Jurkat, Clone E6-1 (cell line): ENCODE measurements around the gene ARHGEF28. TPM values are rescaled to one million over a fixed set of nuclear protein-coding genes. Genes with fewer than 3 reads are reported as not detected.
A peak's percentile ranks its signal among the peaks of the same experiment; 100 is the strongest.

Experiments
- DNase-seq: peaks from one replicate; pipeline ENCODE4 v3.0.0-alpha.2; 2011; ENCODE audit warnings: low read depth, low spot score
- H3K4me3 ChIP-seq: 2 replicates; pipeline ENCODE4 v1.5.1; 2011; ENCODE audit warnings: mild to moderate bottlenecking, low read length, control low read depth, moderate library complexity
- polyA plus RNA-seq: library from polyadenylated mRNA; unstranded; fragments of >200 nt; gene quantifications from one replicate; pipeline ENCODE4 v1.2.1, GENCODE V29; 2012; ENCODE audit warnings: missing spikeins; ENCODE audit not compliant: insufficient read length, insufficient read depth

ARHGEF28 gene, protein sequence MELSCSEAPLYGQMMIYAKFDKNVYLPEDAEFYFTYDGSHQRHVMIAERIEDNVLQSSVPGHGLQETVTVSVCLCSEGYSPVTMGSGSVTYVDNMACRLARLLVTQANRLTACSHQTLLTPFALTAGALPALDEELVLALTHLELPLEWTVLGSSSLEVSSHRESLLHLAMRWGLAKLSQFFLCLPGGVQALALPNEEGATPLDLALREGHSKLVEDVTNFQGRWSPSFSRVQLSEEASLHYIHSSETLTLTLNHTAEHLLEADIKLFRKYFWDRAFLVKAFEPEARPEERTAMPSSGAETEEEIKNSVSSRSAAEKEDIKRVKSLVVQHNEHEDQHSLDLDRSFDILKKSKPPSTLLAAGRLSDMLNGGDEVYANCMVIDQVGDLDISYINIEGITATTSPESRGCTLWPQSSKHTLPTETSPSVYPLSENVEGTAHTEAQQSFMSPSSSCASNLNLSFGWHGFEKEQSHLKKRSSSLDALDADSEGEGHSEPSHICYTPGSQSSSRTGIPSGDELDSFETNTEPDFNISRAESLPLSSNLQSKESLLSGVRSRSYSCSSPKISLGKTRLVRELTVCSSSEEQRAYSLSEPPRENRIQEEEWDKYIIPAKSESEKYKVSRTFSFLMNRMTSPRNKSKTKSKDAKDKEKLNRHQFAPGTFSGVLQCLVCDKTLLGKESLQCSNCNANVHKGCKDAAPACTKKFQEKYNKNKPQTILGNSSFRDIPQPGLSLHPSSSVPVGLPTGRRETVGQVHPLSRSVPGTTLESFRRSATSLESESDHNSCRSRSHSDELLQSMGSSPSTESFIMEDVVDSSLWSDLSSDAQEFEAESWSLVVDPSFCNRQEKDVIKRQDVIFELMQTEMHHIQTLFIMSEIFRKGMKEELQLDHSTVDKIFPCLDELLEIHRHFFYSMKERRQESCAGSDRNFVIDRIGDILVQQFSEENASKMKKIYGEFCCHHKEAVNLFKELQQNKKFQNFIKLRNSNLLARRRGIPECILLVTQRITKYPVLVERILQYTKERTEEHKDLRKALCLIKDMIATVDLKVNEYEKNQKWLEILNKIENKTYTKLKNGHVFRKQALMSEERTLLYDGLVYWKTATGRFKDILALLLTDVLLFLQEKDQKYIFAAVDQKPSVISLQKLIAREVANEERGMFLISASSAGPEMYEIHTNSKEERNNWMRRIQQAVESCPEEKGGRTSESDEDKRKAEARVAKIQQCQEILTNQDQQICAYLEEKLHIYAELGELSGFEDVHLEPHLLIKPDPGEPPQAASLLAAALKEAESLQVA (N-terminal part only)
- polyA plus RNA-seq: 1.4 TPM

DNA sequence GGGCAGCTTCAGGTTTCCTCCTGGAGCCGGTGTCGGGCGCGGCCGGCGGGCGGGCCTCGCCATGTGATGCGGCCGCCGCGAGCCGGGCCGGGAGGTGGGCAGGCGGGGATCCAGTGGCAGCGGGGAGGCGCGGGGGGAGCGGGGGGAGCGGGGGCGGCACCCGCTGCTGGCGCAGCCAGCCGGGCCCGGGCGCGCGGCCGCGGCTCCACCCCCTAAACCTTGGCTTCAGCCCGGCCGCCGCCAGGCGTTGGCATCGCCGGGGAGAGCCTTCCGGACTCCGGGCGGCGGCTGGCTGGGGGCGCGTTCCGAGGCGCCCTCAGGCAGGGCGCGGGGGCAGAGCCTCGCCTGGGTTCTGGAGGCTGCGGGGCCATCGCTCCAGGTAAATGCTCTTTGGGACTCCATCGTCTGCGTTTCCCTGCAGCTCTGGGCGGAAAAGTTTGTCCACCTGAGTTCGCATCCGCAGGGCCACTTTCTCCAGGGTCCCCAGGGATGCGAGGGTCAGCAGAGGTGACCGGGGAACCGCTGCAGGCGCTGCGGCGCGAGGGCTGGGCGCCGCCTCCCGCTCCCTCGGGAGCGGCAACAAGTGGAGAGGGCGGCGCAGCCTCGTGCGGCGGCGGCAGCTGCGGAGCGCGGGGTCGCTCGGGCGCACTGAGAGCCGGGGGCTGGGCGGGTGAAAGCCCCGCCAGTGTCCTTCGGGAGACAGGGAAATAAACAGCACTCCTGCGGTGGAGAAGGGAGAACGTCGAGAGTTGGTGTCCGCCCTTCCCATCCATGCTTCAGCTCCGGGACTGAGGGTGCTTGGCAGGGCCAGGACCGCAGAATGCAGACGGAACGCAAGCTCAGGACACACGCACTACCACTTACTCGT lies at the start of gene ARHGEF28:
ARHGEF28 (plus strand) TSS at position 253 of the 868 bp plus-strand sequence. CDS start 58,656 bp downstream, outside the sequence.
- peak within 1 kb of the TSS; percentile 35 for H3K4me3 ChIP-seq
- DNase-seq: no peak

DNA sequence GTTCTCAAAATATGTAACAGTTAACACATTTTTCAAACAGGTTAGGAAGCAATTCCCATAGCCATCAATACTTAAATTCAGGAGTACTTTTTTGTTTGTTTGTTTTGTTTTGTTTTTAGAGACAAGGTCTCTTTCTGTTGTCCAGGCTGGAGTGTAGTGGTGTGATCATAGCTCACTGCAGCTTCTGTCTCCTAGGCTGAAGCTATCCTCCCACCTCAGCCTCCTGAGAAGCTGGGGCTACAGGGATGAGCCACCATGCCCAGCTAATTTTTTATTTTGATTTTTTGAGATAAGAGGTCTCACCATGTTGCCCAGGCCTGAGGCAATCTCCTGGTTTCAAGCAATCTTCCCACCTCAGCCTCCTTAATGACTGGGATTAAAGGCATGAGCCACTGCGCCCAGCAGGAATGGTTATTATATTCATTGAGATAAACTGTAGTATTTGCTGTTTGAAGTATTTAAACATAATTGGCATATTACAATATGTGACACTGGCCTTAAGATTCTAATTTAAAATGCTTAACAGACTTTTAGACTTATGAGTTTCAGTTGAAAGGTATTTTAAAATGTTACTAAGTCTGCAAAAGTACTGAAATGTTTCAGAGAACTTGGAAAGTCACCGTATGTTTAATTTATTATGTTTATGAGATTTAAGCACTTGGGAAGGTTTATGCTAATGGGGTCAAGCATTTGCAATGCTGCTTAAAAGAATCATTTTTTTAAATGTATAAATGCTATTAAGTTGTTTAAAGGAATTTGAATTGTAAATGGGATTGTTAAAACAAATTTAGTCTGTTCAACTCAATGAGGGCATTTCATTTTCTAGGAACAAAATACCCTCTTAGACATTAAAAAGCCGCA lies 43.5 kb upstream of the ARHGEF28 start:
- no peak overlapping the region for H3K4me3 ChIP-seq
- DNase-seq: no peak

DNA sequence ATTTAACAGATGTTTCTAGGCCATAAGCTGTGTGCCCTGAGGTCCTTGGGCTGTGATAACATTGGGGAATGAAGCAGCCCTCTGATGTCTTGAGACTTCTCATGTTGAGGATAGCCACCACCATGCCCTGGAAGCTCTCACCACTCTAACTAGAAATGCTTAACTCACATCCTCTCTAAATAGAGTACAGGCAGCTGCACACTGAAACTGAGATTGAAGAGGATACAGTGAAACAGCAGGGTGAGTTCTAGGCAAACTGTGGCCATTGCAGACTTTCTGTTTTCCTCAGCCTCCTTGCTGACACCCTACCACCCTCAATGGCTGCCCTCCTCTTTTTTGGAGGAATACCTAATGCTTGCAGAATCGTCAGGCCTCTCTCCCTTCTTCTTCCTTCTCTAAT lies 38.1 kb upstream of the ARHGEF28 start:
- DNase-seq: no peak

DNA sequence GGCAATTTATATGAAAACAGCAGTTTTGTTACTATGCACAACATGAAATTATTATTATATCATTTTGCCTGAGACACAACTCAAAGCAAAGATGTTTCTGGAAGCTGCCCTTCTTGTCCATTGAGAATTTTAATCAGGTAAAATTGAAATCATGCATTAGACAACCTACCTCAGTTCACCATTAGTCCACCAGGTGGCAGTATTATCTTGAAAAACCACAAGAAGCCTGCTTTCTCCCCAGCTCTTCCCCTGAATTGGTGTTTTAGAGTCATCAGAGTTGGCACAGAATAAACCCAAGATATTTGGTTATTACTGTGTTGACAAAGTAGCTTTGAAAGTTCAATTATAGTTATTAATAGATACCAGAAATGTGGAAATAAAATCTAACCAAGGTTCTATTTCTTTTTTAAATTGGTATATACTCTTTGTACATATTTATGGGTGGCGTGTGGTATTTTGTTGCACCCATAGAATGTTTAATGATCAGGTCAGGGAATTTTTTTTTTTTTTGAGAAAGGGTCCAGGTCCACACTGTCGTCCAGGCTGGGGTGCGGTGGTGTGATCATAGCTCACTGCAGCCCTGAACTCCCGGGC lies 34.8 kb upstream of the ARHGEF28 start:
- H3K4me3 ChIP-seq: no peak overlapping the region
- DNase-seq: peak; percentile 77

More for the DNA sequence above, 38.1 kb upstream of the ARHGEF28 start:
- no peak overlapping the region for H3K4me3 ChIP-seq

DNA sequence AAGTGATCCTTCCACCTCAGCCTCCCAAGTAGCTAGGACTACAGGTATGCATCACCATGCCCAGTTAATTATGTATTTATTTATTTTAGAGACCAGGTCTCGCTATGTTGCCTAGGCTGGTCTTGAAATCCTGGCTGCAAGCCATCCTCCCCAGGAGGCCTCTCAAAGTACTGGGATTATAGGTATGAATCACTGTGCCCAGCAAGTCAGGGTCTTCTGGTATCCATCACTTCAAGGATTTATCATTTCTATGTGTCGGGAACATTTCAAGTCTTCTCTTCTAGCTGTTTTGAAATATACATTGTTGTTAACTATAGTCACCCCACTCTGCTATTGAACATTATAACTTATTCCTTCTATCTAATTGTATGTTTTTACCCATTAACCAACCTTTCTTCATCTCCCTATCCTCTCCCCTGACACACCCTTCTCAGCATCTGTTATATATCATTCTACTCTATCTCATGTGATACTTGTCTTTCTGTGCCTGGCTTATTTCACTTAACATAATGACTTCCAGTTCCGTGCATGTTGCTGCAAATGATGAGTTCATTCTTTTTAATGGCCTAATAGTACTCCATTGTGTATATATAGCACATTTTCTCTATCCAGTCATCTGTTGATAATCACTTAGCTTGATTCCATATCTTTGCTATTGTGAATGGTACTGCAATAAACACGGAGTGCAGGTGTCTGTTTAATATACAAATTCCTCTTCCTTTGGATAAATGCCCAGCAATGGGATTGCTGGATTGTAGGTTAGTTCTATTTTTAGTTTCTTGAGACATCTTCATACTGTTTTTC lies 34.1 kb upstream of the ARHGEF28 start:
- DNase-seq: no peak
- H3K4me3 ChIP-seq: no peak overlapping the region

DNA sequence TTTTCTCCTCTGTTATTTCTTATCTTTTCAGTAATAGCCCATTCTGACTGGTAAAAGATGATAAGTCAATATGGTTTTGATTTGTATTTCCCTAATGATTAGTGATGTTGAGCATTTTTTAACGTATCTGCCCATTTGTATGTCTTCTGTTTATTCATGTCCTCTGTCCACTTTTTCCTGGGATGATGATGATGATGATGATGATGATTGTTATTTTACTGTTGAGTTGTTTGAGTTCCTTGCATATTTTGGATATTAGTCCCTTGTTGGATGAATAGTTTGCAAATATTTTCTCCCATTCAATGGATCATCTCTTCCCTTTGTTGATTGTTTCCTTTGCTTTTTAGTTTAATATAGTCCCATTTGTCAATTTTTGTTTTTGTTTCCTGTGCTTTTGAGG lies 33.4 kb upstream of the ARHGEF28 start:
- H3K4me3 ChIP-seq: no peak overlapping the region
- DNase-seq: no peak

DNA sequence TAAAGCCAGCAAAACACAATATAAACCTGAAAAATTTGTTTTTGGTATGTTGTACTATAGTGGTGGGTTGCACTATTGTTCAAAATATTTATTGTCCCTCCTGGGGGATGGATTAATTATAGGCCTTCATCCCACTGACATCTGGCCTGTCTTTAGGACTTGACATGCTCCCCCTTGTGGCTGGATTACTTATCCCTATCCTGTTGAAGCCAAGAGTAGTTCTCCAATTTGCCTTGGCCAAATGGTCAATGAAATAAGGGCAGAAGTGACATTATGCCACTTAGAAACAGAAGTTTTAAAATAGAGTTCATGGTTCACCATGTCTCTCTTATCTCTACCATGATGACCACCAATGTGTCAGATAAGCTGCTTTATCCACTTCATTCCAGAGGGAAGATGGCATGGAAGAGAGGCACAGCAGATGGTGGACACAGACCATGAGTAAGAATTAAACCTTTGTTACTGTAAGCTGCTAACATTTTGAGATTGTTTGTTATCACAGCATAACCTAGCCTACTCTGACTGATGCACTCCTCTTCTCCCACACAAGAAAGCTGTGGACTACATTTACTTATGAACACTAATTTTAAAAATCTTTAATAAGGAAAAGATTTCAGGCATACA lies 29.2 kb upstream of the ARHGEF28 start:
- DNase-seq: peak; percentile 29
- no peak overlapping the region for H3K4me3 ChIP-seq

DNA sequence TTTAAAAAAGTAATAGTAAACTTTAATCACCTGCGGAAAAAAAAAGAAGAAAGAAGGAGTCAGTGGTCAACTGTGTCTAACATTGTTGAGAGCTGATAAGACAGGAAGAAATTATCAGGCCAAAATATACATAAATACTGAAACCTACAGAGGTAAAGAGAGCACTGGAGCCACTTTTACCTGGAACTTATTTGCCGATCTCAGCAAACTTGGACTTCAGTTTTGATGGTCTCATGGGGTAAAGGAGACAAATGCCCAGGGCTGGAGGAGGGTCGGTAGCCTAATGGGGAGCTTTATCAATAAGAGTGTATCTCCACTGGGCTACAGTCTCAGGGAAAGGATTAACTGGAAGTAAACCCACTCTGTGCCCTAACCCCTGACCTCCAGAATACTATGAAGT lies 26.6 kb upstream of the ARHGEF28 start:
- no peak for DNase-seq
- no peak overlapping the region for H3K4me3 ChIP-seq

DNA sequence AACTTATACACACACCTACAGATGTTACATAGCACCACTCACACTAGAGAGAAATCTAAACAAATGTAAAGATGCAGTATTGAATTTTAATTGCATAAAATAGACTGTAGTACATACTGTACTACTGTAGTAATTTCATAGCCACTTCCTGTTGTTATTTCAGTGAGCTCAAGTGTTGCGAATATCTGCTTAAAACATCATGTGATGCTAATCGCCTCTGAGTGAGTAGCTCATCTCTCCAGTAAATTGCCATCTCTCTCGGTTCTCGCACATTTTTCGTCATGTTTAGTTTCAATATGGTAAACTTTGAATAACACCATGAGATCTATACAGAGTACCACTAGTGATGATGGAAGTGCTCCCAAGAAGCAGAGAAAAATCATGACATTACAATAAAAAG lies 22.0 kb upstream of the ARHGEF28 start:
- no peak for DNase-seq
- H3K4me3 ChIP-seq: no peak overlapping the region

DNA sequence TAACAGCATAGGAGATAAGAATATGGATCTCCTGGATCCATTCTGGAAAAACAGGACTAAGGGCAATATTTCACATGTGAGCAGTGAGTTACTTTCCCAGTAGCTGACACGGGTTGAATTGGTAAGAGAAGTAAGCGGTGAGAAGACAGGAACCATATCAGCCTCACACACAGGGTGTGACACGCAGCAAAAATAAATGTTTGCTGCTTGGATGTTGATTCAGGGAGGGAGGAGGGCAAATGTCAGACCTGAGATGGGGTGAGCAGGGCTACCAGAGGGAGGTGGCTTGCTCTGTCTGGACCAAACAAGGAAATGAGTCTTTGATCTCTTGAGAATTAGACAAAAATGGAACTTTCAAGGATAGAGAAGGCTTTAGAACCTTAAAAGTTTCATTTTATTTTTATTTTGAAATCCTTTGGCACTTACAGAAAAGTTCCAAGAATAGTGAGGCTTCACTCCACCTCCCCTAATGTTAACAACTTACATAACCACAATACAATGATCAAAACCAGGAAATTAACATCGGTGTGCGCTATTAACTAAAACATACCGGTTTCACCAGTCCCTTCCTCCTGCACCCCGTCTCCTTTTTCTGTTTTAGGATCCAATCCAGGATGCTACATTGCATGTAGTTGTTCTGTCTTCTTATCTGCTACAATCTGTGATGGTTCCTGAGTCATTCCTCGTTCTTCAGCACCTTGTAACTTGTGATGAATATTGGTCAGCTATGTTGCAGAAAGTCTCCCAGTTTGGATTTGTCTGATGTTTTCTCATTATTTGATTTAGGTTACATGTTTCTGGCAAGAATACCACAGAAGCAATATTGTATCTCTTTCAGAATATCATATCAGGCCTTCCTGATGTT lies 20.5 kb upstream of the ARHGEF28 start:
- no peak overlapping the region for H3K4me3 ChIP-seq
- DNase-seq: no peak

DNA sequence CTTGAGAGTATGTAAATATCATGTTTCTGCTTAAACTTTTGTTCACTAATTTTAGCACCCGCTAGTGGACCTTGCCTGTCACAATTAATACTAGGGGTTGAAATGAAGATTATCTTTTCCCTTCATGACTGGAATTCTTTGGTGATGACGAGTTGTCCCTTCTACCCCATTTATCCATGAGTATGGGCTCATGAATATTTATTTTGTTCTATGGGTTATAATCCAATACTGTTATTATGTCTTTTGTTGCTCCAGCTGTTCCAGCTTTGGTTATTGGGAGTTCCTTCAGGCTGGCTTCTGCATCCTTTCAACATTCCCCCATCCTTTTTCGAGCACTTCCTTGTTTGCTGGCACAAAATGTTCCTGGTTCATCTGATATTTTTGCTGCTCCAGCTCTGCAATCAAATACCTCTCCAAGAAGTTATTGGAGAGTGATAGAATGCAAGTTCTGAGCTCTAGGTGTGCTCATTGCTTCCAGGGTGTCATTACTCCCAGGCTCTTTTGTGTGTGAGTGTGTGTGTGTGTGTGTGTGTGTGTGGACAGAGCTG lies 19.7 kb upstream of the ARHGEF28 start:
- H3K4me3 ChIP-seq: no peak overlapping the region

DNA sequence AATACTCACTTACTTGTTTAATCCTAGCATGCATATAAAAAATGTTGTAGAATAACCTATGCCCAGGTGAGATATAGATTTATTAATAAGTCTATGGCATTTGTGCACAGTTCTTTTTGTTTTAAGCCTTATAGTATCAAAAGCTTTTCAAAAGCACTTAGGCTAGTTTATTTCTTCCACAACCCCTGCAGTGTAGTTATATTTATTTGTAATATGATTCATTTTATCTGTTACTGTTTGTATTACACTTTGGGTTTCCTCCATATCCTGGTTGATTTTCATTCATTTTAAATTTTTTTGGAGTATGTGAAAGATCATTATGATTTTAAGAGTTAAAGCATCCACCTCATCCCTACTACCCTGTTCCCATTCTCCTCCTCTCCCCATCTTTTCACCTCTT lies 18.8 kb upstream of the ARHGEF28 start:
- H3K4me3 ChIP-seq: no peak overlapping the region
- DNase-seq: no peak

More for the DNA sequence above, 19.7 kb upstream of the ARHGEF28 start:
- DNase-seq: no peak

DNA sequence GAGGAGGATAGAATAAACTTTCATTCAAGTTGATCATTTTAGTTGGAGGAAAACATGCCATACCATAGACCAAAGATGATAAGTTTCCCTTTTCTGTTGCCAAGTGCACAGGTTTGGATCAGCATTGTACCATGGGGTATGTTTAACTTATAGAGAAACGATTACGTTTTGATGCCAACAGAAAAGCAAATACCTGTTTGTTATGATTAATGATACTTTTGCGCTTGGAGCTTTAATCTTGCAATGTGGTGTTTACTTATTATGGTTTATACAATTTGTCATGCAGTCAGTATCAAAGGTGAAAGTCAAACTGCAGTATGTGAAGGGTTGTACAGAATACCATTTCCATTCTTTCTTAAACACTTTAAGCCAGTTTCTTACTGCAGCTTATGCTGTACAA lies 13.2 kb upstream of the ARHGEF28 start:
- no peak overlapping the region for H3K4me3 ChIP-seq
- no peak for DNase-seq

DNA sequence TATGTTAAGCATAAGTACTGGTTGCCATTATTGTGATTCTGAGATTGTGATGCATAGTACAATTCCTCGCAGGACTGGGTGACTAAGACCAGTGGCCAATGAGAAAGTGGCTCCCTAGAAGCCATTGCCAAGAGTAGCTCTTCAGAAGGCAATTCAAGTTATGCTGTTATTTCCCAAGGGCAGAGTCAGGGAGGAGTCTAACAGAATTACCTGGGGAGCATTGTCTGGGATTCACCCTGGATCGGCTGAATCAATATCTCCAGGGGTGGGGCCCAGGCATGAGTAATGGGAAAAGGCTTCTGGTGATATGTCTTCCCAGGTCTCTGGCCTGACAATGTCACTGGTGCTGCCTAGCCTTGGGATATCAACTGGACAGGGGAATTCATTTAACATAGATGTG lies 10.9 kb upstream of the ARHGEF28 start:
- H3K4me3 ChIP-seq: no peak overlapping the region
- no peak for DNase-seq

DNA sequence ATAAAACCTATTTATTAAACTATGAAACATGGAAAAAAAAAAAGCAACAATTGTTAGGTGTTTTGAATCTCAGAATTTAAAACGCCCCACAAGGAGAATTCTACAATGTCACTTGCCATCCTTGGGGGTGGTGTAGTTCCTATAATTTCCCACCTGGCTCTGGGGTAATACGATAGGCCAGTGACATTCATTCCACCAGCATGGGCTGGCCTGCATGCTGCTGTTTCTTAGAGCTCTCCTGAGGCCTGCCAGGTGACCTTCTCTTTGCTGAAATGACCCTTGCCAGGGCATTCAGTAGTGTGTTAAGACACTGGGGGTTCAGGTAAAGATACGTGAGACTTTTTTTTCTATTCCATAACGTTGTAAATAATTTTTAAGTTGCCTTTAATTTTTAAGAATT lies 10.0 kb upstream of the ARHGEF28 start:
- H3K4me3 ChIP-seq: no peak overlapping the region
- no peak for DNase-seq
